GM18861 (cell line): ENCODE data around the gene PKHD1.
"Not testable (repeated sequence)": the region's sequence is repeated elsewhere in the genome, so short reads cannot be mapped to it uniquely, and the experiment has no call there.

Experiments used
- ATAC-seq: cut with Tn5 transposase; IDR thresholded peaks from one replicate; pipeline ENCODE4 v1.9.1; 2021; ENCODE audit not compliant: unreplicated experiment

Gene PKHD1

GRCh38 chr6:51995214-51995755, 92.1 kb downstream of the PKHD1 start:
- no peak for ATAC-seq

- ATAC-seq = no peak
These were observed 94.5 kb downstream of the PKHD1 start for GRCh38 chr6:51992876-51993275.

GRCh38 chr6:51989789-51990188, 97.6 kb downstream of the PKHD1 start:
- no peak for ATAC-seq

- ATAC-seq = no peak
These were observed 100.5 kb downstream of the PKHD1 start for GRCh38 chr6:51986864-51987263.

- no peak for ATAC-seq
These were observed 103.8 kb downstream of the PKHD1 start for GRCh38 chr6:51983564-51983963.

- ATAC-seq = not testable (repeated sequence)
These were observed 104.7 kb downstream of the PKHD1 start for GRCh38 chr6:51982695-51983094.

GRCh38 chr6:51976374-51976773, 111.0 kb downstream of the PKHD1 start:
- no peak for ATAC-seq

- no peak for ATAC-seq
These were observed 114.8 kb downstream of the PKHD1 start for GRCh38 chr6:51972659-51973058.

GRCh38 chr6:51968265-51968664, 119.1 kb downstream of the PKHD1 start:
- ATAC-seq = no peak

- no peak for ATAC-seq
These were observed 122.1 kb downstream of the PKHD1 start for GRCh38 chr6:51965222-51965801.

GRCh38 chr6:51963980-51964379, 123.4 kb downstream of the PKHD1 start:
- ATAC-seq = no peak

- no peak for ATAC-seq
These were observed 125.1 kb downstream of the PKHD1 start for GRCh38 chr6:51962354-51962753.

- no peak for ATAC-seq
These were observed 127.0 kb downstream of the PKHD1 start for GRCh38 chr6:51960419-51960818.

- peak; percentile 85 for ATAC-seq
These were observed 127.5 kb downstream of the PKHD1 start for GRCh38 chr6:51959744-51960383.

GRCh38 chr6:51954681-51955080, 132.7 kb downstream of the PKHD1 start:
- no peak for ATAC-seq

- no peak for ATAC-seq
These were observed 134.2 kb downstream of the PKHD1 start for GRCh38 chr6:51953246-51953645.

- ATAC-seq = no peak
These were observed 135.5 kb downstream of the PKHD1 start for GRCh38 chr6:51951924-51952323.

- ATAC-seq = no peak
These were observed 137.9 kb downstream of the PKHD1 start for GRCh38 chr6:51949526-51949925.

GRCh38 chr6:51939695-51940094, 147.7 kb downstream of the PKHD1 start:
- not testable (repeated sequence) for ATAC-seq

GRCh38 chr6:51936531-51937290, 150.7 kb downstream of the PKHD1 start:
- ATAC-seq = no peak

- ATAC-seq = no peak
These were observed 153.3 kb downstream of the PKHD1 start for GRCh38 chr6:51934098-51934497.

GRCh38 chr6:51932956-51933355, 154.5 kb downstream of the PKHD1 start:
- no peak for ATAC-seq
